Astrocyte (in vitro differentiated cells and primary cell): ENCODE measurements around the gene CFAP43. TPM values are rescaled to one million over a fixed set of nuclear protein-coding genes. Genes with fewer than 3 reads are reported as not detected.

Experiments used
- DNase-seq: peaks from one replicate; pipeline ENCODE4 v3.0.0-alpha.2; 2010; ENCODE audit warnings: low read depth
- FAIRE-seq: peaks from 2 replicates; lab custom pipeline; 2011; peaks lifted over from hg19 to GRCh38; lab: Jason Lieb, UNC
- H2AFZ ChIP-seq: 2 replicates; pipeline ENCODE4 v1.6.0; 2012; ENCODE audit warnings: low read depth, low read length, inconsistent platforms
- H3K27ac ChIP-seq: 2 replicates; pipeline ENCODE4 v1.5.1; 2011; ENCODE audit warnings: low read depth, low read length, inconsistent platforms
- H3K27me3 ChIP-seq: 2 replicates; pipeline ENCODE4 v1.6.0; 2011; ENCODE audit warnings: low read length, inconsistent platforms; ENCODE audit not compliant: insufficient read depth
- H3K36me3 ChIP-seq: 2 replicates; pipeline ENCODE4 v1.5.1; 2011; ENCODE audit warnings: low read length, inconsistent platforms; ENCODE audit not compliant: insufficient read depth
- H3K4me1 ChIP-seq: 2 replicates; pipeline ENCODE4 v1.5.1; 2011; ENCODE audit warnings: low read length, inconsistent platforms; ENCODE audit not compliant: insufficient read depth
- H3K4me2 ChIP-seq: 2 replicates; pipeline ENCODE4 v1.6.0; 2012; ENCODE audit warnings: low read length, inconsistent platforms
- H3K4me3 ChIP-seq: 2 replicates; pipeline ENCODE4 v1.5.1; 2011; ENCODE audit warnings: low read depth, mild to moderate bottlenecking, low read length, inconsistent platforms; ENCODE audit not compliant: insufficient read depth
- H3K79me2 ChIP-seq: 2 replicates; pipeline ENCODE4 v1.6.0; 2012; ENCODE audit warnings: mild to moderate bottlenecking, low read length, inconsistent platforms; ENCODE audit not compliant: insufficient read depth
- H3K9ac ChIP-seq: 2 replicates; pipeline ENCODE4 v1.6.0; 2012; ENCODE audit warnings: mild to moderate bottlenecking, low read length, inconsistent platforms
- H3K9me3 ChIP-seq: 2 replicates; pipeline ENCODE4 v1.5.1; 2012; ENCODE audit warnings: low read depth, mild to moderate bottlenecking, low read length, inconsistent platforms; ENCODE audit not compliant: insufficient read depth
- H4K20me1 ChIP-seq: 2 replicates; pipeline ENCODE4 v1.6.0; 2012; ENCODE audit warnings: low read length, inconsistent platforms; ENCODE audit not compliant: insufficient read depth
- H3K27ac Mint-ChIP-seq: one replicate; pipeline ENCODE4 v1.8.0; 2021; ENCODE audit warnings: mild to moderate bottlenecking, mixed read lengths; ENCODE audit not compliant: unreplicated experiment
- H3K27me3 Mint-ChIP-seq: one replicate; pipeline ENCODE4 v1.8.0; 2021; ENCODE audit warnings: low read depth, mixed read lengths; ENCODE audit not compliant: unreplicated experiment
- H3K36me3 Mint-ChIP-seq: one replicate; pipeline ENCODE4 v1.8.0; 2021; ENCODE audit warnings: low read depth, mixed read lengths; ENCODE audit not compliant: unreplicated experiment
- H3K4me1 Mint-ChIP-seq: one replicate; pipeline ENCODE4 v1.8.0; 2021; ENCODE audit warnings: low read depth, mixed read lengths; ENCODE audit not compliant: unreplicated experiment
- H3K4me3 Mint-ChIP-seq: one replicate; pipeline ENCODE4 v1.8.0; 2021; ENCODE audit warnings: mild to moderate bottlenecking, moderate library complexity, mixed read lengths; ENCODE audit not compliant: unreplicated experiment
- H3K9me3 Mint-ChIP-seq: one replicate; pipeline ENCODE4 v1.8.0; 2021; ENCODE audit warnings: mild to moderate bottlenecking, mixed read lengths; ENCODE audit not compliant: unreplicated experiment
- EZH2 ChIP-seq: IDR thresholded peaks from 2 replicates; pipeline ENCODE4 v1.6.1; 2012; ENCODE audit warnings: mild to moderate bottlenecking, low read length, inconsistent platforms; ENCODE audit not compliant: insufficient read depth
- total RNA-seq: library from RNA; stranded (reverse); gene quantifications from 2 replicates; pipeline ENCODE4 v1.2.1, GENCODE V29; 2021
- TF ChIP-seq, protein P1 (sequence below): IDR thresholded peaks from 2 replicates; pipeline ENCODE4 v1.5.1; 2011; ENCODE audit warnings: low read depth, mild to moderate bottlenecking, inconsistent platforms, low read length, moderate library complexity; ENCODE audit not compliant: insufficient read depth

Gene CFAP43
- total RNA-seq, 1 donor from 2014 or later: 0.27 TPM

DNA sequence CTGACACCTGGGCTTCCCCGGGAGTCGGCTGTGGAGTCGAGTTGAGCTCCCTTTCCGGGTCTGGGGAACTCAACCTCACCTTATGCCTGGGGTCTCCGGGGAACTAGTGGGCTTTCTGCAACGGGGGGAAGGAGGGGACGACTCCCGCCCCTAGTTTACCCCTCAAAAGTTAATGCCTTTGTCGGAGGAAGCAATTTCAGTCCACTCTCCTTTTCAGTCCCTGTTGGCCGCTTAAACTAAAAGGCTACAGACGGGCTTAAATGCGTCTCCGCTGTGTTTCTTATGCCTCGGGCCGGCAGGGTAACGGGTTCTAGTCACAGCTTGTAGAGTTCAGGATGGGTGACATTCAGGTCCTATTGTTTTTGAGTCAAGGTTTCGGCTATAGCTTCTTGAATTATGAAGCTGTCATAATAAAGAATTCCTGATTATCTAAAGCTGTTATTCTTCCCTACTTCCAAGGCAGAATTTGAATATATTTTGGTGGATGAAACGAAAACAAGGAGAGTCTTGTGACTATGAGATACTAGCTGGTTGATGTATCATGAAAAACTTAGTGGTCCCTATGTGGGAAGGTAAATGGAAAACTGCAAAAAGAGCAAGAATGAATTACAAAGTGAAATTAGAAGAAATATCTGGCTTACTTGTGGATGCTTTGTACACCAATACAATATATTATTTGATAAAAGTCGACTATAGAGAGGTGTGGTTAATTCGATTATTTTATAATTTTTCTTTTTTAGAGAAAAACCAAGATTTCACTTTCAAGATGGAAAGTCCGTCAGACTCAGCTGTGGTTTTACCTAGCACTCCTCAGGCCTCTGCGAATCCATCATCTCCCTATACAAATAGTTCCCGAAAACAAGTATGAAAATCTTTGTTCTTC, 109.7 kb downstream of the CFAP43 start:
- peak overlapping the region; percentile 88 for H3K9ac ChIP-seq
- peaks cover 26% of the 10 kb centered on the region for H3K4me1 ChIP-seq
- no peaks in the 10 kb centered on the region for H3K36me3 Mint-ChIP-seq
- peak overlapping the region; percentile 84 for H3K4me2 ChIP-seq
- no peaks in the 10 kb centered on the region for H3K36me3 ChIP-seq
- no peaks in the 10 kb centered on the region for H3K27me3 ChIP-seq
- no peaks in the 10 kb centered on the region for H4K20me1 ChIP-seq
- no peaks in the 10 kb centered on the region for H3K79me2 ChIP-seq
- H3K4me1 Mint-ChIP-seq: peaks cover 19% of the 10 kb centered on the region
- no peaks in the 10 kb centered on the region for H3K27me3 Mint-ChIP-seq
- FAIRE-seq (no peak), DNase-seq (no peak)
- no peaks in the 10 kb centered on the region for H3K9me3 Mint-ChIP-seq
- peak overlapping the region; percentile 3 for H3K27ac Mint-ChIP-seq
- H3K4me3 ChIP-seq: peak overlapping the region; percentile 75
- peak overlapping the region; percentile 65 for H2AFZ ChIP-seq
- H3K4me3 Mint-ChIP-seq: peak overlapping the region; percentile 91
- H3K9me3 ChIP-seq: no peaks in the 10 kb centered on the region
- TF ChIP-seq, protein P1, sequence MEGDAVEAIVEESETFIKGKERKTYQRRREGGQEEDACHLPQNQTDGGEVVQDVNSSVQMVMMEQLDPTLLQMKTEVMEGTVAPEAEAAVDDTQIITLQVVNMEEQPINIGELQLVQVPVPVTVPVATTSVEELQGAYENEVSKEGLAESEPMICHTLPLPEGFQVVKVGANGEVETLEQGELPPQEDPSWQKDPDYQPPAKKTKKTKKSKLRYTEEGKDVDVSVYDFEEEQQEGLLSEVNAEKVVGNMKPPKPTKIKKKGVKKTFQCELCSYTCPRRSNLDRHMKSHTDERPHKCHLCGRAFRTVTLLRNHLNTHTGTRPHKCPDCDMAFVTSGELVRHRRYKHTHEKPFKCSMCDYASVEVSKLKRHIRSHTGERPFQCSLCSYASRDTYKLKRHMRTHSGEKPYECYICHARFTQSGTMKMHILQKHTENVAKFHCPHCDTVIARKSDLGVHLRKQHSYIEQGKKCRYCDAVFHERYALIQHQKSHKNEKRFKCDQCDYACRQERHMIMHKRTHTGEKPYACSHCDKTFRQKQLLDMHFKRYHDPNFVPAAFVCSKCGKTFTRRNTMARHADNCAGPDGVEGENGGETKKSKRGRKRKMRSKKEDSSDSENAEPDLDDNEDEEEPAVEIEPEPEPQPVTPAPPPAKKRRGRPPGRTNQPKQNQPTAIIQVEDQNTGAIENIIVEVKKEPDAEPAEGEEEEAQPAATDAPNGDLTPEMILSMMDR: no peak
- TF ChIP-seq EZH2: no peak
- peak overlapping the region; percentile 82 for H3K27ac ChIP-seq

- no peaks in the 10 kb centered on the region for H3K27me3 Mint-ChIP-seq
- no peaks in the 10 kb centered on the region for H3K9me3 ChIP-seq
- no peaks in the 10 kb centered on the region for H3K9me3 Mint-ChIP-seq
- peak; percentile 95 for DNase-seq
- no peak for TF ChIP-seq EZH2
- TF ChIP-seq, protein P1: peak; percentile 31
- peak; percentile 68 for FAIRE-seq
- peak within 1 kb of the TSS; percentile 75 for H3K4me3 ChIP-seq
- peak within 1 kb of the TSS; percentile 91 for H3K4me3 Mint-ChIP-seq
- peaks cover 29% of the 10 kb centered on the region for H3K4me1 ChIP-seq
- H2AFZ ChIP-seq: peak within 1 kb of the TSS; percentile 73
- H3K9ac ChIP-seq: peak within 1 kb of the TSS; percentile 99
- no peaks in the 10 kb centered on the region for H3K36me3 Mint-ChIP-seq
- H3K79me2 ChIP-seq: no peaks in the 10 kb centered on the region
- peak within 1 kb of the TSS; percentile 99 for H3K27ac Mint-ChIP-seq
- peaks cover 22% of the 10 kb centered on the region for H3K4me1 Mint-ChIP-seq
- H4K20me1 ChIP-seq: no peaks in the 10 kb centered on the region
- peak within 1 kb of the TSS; percentile 93 for H3K4me2 ChIP-seq
- no peaks in the 10 kb centered on the region for H3K27me3 ChIP-seq
- peak within 1 kb of the TSS; percentile 100 for H3K27ac ChIP-seq
- H3K36me3 ChIP-seq: no peaks in the 10 kb centered on the region
Measured at GRCh38 chr10:104121485-104122224, 110.5 kb downstream of the CFAP43 start, which contains the start of gene SFR1. SFR1 (plus strand) TSS chr10:104122171; CDS start chr10:104122184, 13 bp downstream.
